ENCODE results near the gene ADAM12. TPM values are rescaled to one million over a fixed set of nuclear protein-coding genes. Genes with fewer than 3 reads are reported as not detected.

Gene ADAM12
- total RNA-seq, 1 donor from 2014 or later = 8.0 TPM

DNA sequence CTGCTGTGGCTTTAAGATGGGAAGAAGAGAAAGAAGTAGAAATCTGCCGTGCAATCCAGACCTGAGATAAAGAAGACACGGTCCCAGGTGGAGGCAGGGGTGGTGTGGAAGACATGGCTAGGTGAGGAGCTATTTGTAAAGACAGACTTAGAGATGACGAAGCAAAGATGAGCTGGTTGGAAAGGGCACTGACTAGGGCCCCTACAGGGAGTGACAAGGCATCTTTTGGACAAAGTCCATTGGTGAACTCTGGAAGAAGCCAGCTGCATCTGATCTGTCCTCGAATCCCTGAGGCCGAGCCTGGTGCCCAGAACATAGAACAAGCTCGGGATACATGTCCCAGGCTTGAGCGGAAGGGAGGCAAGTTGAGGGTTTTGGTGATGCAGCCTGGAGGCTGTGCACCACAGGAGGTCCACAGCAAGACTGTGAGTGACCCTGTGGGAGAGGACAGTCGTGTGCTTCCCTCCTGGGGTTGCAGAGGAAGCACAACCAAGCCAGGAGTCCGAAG lies 191.2 kb downstream of the ADAM12 start:
- peaks cover 3% of the 10 kb centered on the region for H3K27me3 Mint-ChIP-seq (ENCODE audit: insufficient read depth, low read depth)
- no peaks in the 10 kb centered on the region for H3K79me2 ChIP-seq (ENCODE audit: low read depth)
- H3K4me3 Mint-ChIP-seq = no peak overlapping the region
- H3K27ac Mint-ChIP-seq = no peak overlapping the region
- H3K4me2 ChIP-seq = no peak overlapping the region
- no peak overlapping the region for H3K9ac ChIP-seq
- TF ChIP-seq, protein P1, sequence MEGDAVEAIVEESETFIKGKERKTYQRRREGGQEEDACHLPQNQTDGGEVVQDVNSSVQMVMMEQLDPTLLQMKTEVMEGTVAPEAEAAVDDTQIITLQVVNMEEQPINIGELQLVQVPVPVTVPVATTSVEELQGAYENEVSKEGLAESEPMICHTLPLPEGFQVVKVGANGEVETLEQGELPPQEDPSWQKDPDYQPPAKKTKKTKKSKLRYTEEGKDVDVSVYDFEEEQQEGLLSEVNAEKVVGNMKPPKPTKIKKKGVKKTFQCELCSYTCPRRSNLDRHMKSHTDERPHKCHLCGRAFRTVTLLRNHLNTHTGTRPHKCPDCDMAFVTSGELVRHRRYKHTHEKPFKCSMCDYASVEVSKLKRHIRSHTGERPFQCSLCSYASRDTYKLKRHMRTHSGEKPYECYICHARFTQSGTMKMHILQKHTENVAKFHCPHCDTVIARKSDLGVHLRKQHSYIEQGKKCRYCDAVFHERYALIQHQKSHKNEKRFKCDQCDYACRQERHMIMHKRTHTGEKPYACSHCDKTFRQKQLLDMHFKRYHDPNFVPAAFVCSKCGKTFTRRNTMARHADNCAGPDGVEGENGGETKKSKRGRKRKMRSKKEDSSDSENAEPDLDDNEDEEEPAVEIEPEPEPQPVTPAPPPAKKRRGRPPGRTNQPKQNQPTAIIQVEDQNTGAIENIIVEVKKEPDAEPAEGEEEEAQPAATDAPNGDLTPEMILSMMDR (IDR thresholded peaks at IDR 0.05) = no peak
- TF ChIP-seq EZH2 (IDR thresholded peaks at IDR 0.05) (no peak), EZH2phosphoT487 (IDR thresholded peaks at IDR 0.05) (no peak)
- no peaks in the 10 kb centered on the region for H3K27me3 ChIP-seq
- H3K27ac ChIP-seq = no peak overlapping the region
- H3K4me1 Mint-ChIP-seq = no peaks in the 10 kb centered on the region
- H3F3A ChIP-seq (ENCODE audit: low read depth) = peaks cover 4% of the 10 kb centered on the region
- H3K4me1 ChIP-seq = no peaks in the 10 kb centered on the region
- no peaks in the 10 kb centered on the region for H3K9me3 ChIP-seq (ENCODE audit: low read depth)
- no peak overlapping the region for H3K4me3 ChIP-seq
- H3K9me3 Mint-ChIP-seq = no peaks in the 10 kb centered on the region
- DNase-seq (ENCODE audit: low spot score) = no peak
- H4K20me1 ChIP-seq (ENCODE audit: low read depth) = no peaks in the 10 kb centered on the region
- H3K36me3 Mint-ChIP-seq = no peaks in the 10 kb centered on the region
- H3K36me3 ChIP-seq = no peaks in the 10 kb centered on the region
- H2AFZ ChIP-seq (replicated peaks) = no peak overlapping the region

DNA sequence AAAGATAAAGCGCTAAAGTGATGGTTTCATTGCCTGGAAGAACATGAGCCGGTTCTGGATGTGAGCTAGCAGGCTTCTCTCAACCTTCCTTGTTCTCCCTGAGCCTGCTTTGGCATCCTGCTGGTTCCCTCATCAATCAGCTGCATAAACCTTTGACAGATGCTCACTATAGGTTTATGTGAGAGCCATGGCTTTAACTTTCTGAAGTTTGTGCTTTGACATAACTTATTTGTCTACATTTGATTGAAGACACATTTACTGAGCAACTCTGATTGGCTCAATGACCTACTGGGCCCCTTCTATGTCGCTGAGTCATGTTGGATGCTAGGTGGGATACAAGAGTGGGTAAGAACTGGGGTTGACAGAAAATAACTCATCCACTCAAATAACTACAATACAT lies 192.0 kb downstream of the ADAM12 start:
- no peaks in the 10 kb centered on the region for H3K4me1 Mint-ChIP-seq
- Histone ChIP-seq H3F3A (ENCODE audit: low read depth) (peaks cover 4% of the 10 kb centered on the region), H3K36me3 (no peaks in the 10 kb centered on the region), H3K27me3 (no peaks in the 10 kb centered on the region), H3K79me2 (ENCODE audit: low read depth) (no peaks in the 10 kb centered on the region), H2AFZ (replicated peaks) (no peak overlapping the region), H3K4me2 (no peak overlapping the region), H3K4me1 (no peaks in the 10 kb centered on the region), H4K20me1 (ENCODE audit: low read depth) (no peaks in the 10 kb centered on the region), H3K9ac (no peak overlapping the region), H3K4me3 (no peak overlapping the region), H3K9me3 (ENCODE audit: low read depth) (no peaks in the 10 kb centered on the region), H3K27ac (no peak overlapping the region)
- peaks cover 3% of the 10 kb centered on the region for H3K27me3 Mint-ChIP-seq (ENCODE audit: insufficient read depth, low read depth)
- no peak for DNase-seq (ENCODE audit: low spot score)
- TF ChIP-seq EZH2 (IDR thresholded peaks at IDR 0.05) = no peak
- no peak for TF ChIP-seq EZH2phosphoT487 (IDR thresholded peaks at IDR 0.05)
- TF ChIP-seq, protein P1 (IDR thresholded peaks at IDR 0.05) = no peak
- no peak overlapping the region for H3K4me3 Mint-ChIP-seq
- no peaks in the 10 kb centered on the region for H3K9me3 Mint-ChIP-seq
- H3K36me3 Mint-ChIP-seq = no peaks in the 10 kb centered on the region
- no peak overlapping the region for H3K27ac Mint-ChIP-seq

DNA sequence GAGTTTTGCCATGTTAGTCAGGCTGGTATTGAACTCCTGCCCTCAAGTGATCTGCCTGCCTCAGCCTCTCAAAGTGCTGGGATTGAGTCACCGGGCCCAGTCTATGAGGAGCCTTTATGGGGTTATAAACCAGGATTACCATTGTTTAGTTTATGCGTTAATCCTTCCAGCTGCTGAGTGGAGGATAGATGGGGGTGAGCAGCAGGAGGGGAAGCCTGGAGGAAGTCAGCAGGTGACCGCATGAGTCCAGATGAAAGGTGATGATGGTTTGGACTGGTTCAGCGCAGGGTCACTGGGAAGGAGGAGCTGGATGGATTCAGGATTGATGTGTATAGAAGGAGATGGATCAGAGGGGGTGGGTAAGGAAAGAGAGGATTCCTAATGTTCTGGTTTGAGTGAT lies 197.1 kb downstream of the ADAM12 start:
- Histone ChIP-seq H3K4me2 (no peak overlapping the region), H3F3A (ENCODE audit: low read depth) (peaks cover 4% of the 10 kb centered on the region), H4K20me1 (ENCODE audit: low read depth) (no peaks in the 10 kb centered on the region), H3K4me1 (no peaks in the 10 kb centered on the region), H3K9me3 (ENCODE audit: low read depth) (no peaks in the 10 kb centered on the region), H3K36me3 (no peaks in the 10 kb centered on the region), H3K27ac (no peak overlapping the region), H2AFZ (replicated peaks) (no peak overlapping the region), H3K27me3 (no peaks in the 10 kb centered on the region), H3K79me2 (ENCODE audit: low read depth) (no peaks in the 10 kb centered on the region), H3K4me3 (no peak overlapping the region), H3K9ac (no peak overlapping the region)
- peaks cover 10% of the 10 kb centered on the region for H3K4me1 Mint-ChIP-seq
- no peaks in the 10 kb centered on the region for H3K9me3 Mint-ChIP-seq
- no peak for DNase-seq (ENCODE audit: low spot score)
- TF ChIP-seq, protein P1 (IDR thresholded peaks at IDR 0.05) = no peak
- TF ChIP-seq EZH2phosphoT487 (IDR thresholded peaks at IDR 0.05) = no peak
- TF ChIP-seq EZH2 (IDR thresholded peaks at IDR 0.05) = no peak
- H3K27ac Mint-ChIP-seq = no peak overlapping the region
- H3K4me3 Mint-ChIP-seq = no peak overlapping the region
- no peaks in the 10 kb centered on the region for H3K36me3 Mint-ChIP-seq
- peaks cover 2% of the 10 kb centered on the region for H3K27me3 Mint-ChIP-seq (ENCODE audit: insufficient read depth, low read depth)
